ENCODE data around the gene CDC45. TPM values are rescaled to one million over a fixed set of nuclear protein-coding genes. Genes with fewer than 3 reads are reported as not detected.
A peak's percentile ranks its signal among the peaks of the same experiment; 100 is the strongest.

CDC45 gene
- total RNA-seq, 2 experiments from 2014 or later, result 110 to 114 TPM

- H3K27ac Mint-ChIP-seq, result no peak overlapping the region
- H3K27me3 Mint-ChIP-seq, result no peaks in the 10 kb centered on the region
- no peaks in the 10 kb centered on the region for H3K9me3 Mint-ChIP-seq
- peaks cover 12% of the 10 kb centered on the region for H3K4me1 Mint-ChIP-seq
- peaks cover 49% of the 10 kb centered on the region for H3K36me3 Mint-ChIP-seq
- H3K4me3 Mint-ChIP-seq, result no peak overlapping the region
- no peak for DNase-seq
Observed at GRCh38 chr22:19494001-19494560, 14.4 kb downstream of the CDC45 start.

- H3K4me3 Mint-ChIP-seq, result no peak overlapping the region
- no peak for DNase-seq
- no peaks in the 10 kb centered on the region for H3K9me3 Mint-ChIP-seq
- H3K27ac Mint-ChIP-seq, result no peak overlapping the region
- peaks cover 47% of the 10 kb centered on the region for H3K36me3 Mint-ChIP-seq
- peaks cover 12% of the 10 kb centered on the region for H3K4me1 Mint-ChIP-seq
- H3K27me3 Mint-ChIP-seq, result no peaks in the 10 kb centered on the region
Observed at GRCh38 chr22:19494676-19495173, 15.0 kb downstream of the CDC45 start.

- Mint-ChIP-seq H3K27me3 (no peaks in the 10 kb centered on the region), H3K4me1 (peaks cover 12% of the 10 kb centered on the region), H3K4me3 (no peak overlapping the region), H3K36me3 (peaks cover 45% of the 10 kb centered on the region), H3K27ac (no peak overlapping the region), H3K9me3 (no peaks in the 10 kb centered on the region)
- no peak for DNase-seq
Observed at GRCh38 chr22:19495562-19496323, 16.0 kb downstream of the CDC45 start.

GRCh38 chr22:19496324-19496630 lies 16.6 kb downstream of the CDC45 start:
- H3K4me1 Mint-ChIP-seq, result peaks cover 12% of the 10 kb centered on the region
- DNase-seq, result no peak
- peaks cover 46% of the 10 kb centered on the region for H3K36me3 Mint-ChIP-seq
- no peaks in the 10 kb centered on the region for H3K27me3 Mint-ChIP-seq
- H3K4me3 Mint-ChIP-seq, result no peak overlapping the region
- H3K27ac Mint-ChIP-seq, result no peak overlapping the region
- no peaks in the 10 kb centered on the region for H3K9me3 Mint-ChIP-seq

- no peak overlapping the region for H3K27ac Mint-ChIP-seq
- peaks cover 41% of the 10 kb centered on the region for H3K36me3 Mint-ChIP-seq
- H3K4me3 Mint-ChIP-seq, result no peak overlapping the region
- H3K27me3 Mint-ChIP-seq, result no peaks in the 10 kb centered on the region
- no peaks in the 10 kb centered on the region for H3K9me3 Mint-ChIP-seq
- DNase-seq, result no peak
- H3K4me1 Mint-ChIP-seq, result peaks cover 5% of the 10 kb centered on the region
Observed at GRCh38 chr22:19497245-19497644, 17.5 kb downstream of the CDC45 start.

GRCh38 chr22:19498154-19498865 lies 18.6 kb downstream of the CDC45 start:
- Mint-ChIP-seq H3K27ac (no peak overlapping the region), H3K9me3 (no peaks in the 10 kb centered on the region), H3K4me1 (no peaks in the 10 kb centered on the region), H3K36me3 (peaks cover 39% of the 10 kb centered on the region), H3K27me3 (no peaks in the 10 kb centered on the region), H3K4me3 (no peak overlapping the region)
- no peak for DNase-seq

- H3K27me3 Mint-ChIP-seq, result no peaks in the 10 kb centered on the region
- no peaks in the 10 kb centered on the region for H3K4me1 Mint-ChIP-seq
- DNase-seq, result no peak
- H3K4me3 Mint-ChIP-seq, result no peak overlapping the region
- H3K27ac Mint-ChIP-seq, result no peak overlapping the region
- H3K36me3 Mint-ChIP-seq, result peaks cover 37% of the 10 kb centered on the region
- H3K9me3 Mint-ChIP-seq, result no peaks in the 10 kb centered on the region
Observed at GRCh38 chr22:19498866-19499190, 19.1 kb downstream of the CDC45 start.

- DNase-seq, result no peak
- Mint-ChIP-seq H3K4me1 (peaks cover 3% of the 10 kb centered on the region), H3K27me3 (no peaks in the 10 kb centered on the region), H3K27ac (no peak overlapping the region), H3K36me3 (peaks cover 35% of the 10 kb centered on the region), H3K9me3 (no peaks in the 10 kb centered on the region), H3K4me3 (no peak overlapping the region)
Observed at GRCh38 chr22:19499236-19499879, 19.6 kb downstream of the CDC45 start.

- no peak for DNase-seq
- no peaks in the 10 kb centered on the region for H3K27me3 Mint-ChIP-seq
- H3K36me3 Mint-ChIP-seq, result peaks cover 33% of the 10 kb centered on the region
- peaks cover 7% of the 10 kb centered on the region for H3K4me1 Mint-ChIP-seq
- H3K9me3 Mint-ChIP-seq, result no peaks in the 10 kb centered on the region
- no peak overlapping the region for H3K4me3 Mint-ChIP-seq
- H3K27ac Mint-ChIP-seq, result no peak overlapping the region
Observed at GRCh38 chr22:19499880-19500242, 20.1 kb downstream of the CDC45 start.

GRCh38 chr22:19501897-19502447 lies 22.3 kb downstream of the CDC45 start:
- H3K4me1 Mint-ChIP-seq, result peaks cover 17% of the 10 kb centered on the region
- H3K36me3 Mint-ChIP-seq, result peaks cover 38% of the 10 kb centered on the region
- H3K9me3 Mint-ChIP-seq, result no peaks in the 10 kb centered on the region
- no peak overlapping the region for H3K27ac Mint-ChIP-seq
- no peak for DNase-seq
- no peak overlapping the region for H3K4me3 Mint-ChIP-seq
- H3K27me3 Mint-ChIP-seq, result no peaks in the 10 kb centered on the region

GRCh38 chr22:19503367-19503766 lies 23.6 kb downstream of the CDC45 start:
- no peak overlapping the region for H3K27ac Mint-ChIP-seq
- no peaks in the 10 kb centered on the region for H3K27me3 Mint-ChIP-seq
- H3K9me3 Mint-ChIP-seq, result no peaks in the 10 kb centered on the region
- DNase-seq, result no peak
- no peak overlapping the region for H3K4me3 Mint-ChIP-seq
- peaks cover 17% of the 10 kb centered on the region for H3K4me1 Mint-ChIP-seq
- H3K36me3 Mint-ChIP-seq, result peaks cover 36% of the 10 kb centered on the region

GRCh38 chr22:19503869-19504268 lies 24.1 kb downstream of the CDC45 start:
- no peaks in the 10 kb centered on the region for H3K27me3 Mint-ChIP-seq
- H3K9me3 Mint-ChIP-seq, result no peaks in the 10 kb centered on the region
- H3K36me3 Mint-ChIP-seq, result peaks cover 37% of the 10 kb centered on the region
- peaks cover 17% of the 10 kb centered on the region for H3K4me1 Mint-ChIP-seq
- no peak overlapping the region for H3K4me3 Mint-ChIP-seq
- no peak overlapping the region for H3K27ac Mint-ChIP-seq
- DNase-seq, result no peak

- Mint-ChIP-seq H3K9me3 (no peaks in the 10 kb centered on the region), H3K4me1 (peaks cover 17% of the 10 kb centered on the region), H3K4me3 (no peak overlapping the region), H3K27ac (no peak overlapping the region), H3K36me3 (peaks cover 42% of the 10 kb centered on the region), H3K27me3 (no peaks in the 10 kb centered on the region)
- no peak for DNase-seq
Observed at GRCh38 chr22:19504900-19505734, 25.4 kb downstream of the CDC45 start.

- Mint-ChIP-seq H3K9me3 (no peaks in the 10 kb centered on the region), H3K27me3 (no peaks in the 10 kb centered on the region), H3K4me1 (peaks cover 17% of the 10 kb centered on the region), H3K4me3 (no peak overlapping the region), H3K27ac (peak overlapping the region; percentile 42), H3K36me3 (peaks cover 41% of the 10 kb centered on the region)
- no peak for DNase-seq
Observed at GRCh38 chr22:19505735-19506126, 26.0 kb downstream of the CDC45 start.

Data from activated naive CD8-positive, alpha-beta T cell treated with anti-CD3 and anti-CD28 coated beads for 36 hours (primary cell).